MM.1S (cell line): Measurements from ENCODE around the gene PRMT2.

Source experiments
- EZH2 ChIP-seq: fragments of 300-600 bp; sonication (generic); optimal IDR thresholded peaks from 2 replicates; pipeline ENCODE3; 2017; ENCODE audit warnings: low read depth, mild to moderate bottlenecking, antibody characterized with exemption, low read length, mixed read lengths
- TF ChIP-seq, protein P1 (sequence below): fragments of 300-600 bp; sonication (generic); IDR thresholded peaks from 2 replicates; pipeline ENCODE4 v1.5.1; 2016; ENCODE audit warnings: antibody characterized with exemption, low read length, mixed read lengths

DNA sequence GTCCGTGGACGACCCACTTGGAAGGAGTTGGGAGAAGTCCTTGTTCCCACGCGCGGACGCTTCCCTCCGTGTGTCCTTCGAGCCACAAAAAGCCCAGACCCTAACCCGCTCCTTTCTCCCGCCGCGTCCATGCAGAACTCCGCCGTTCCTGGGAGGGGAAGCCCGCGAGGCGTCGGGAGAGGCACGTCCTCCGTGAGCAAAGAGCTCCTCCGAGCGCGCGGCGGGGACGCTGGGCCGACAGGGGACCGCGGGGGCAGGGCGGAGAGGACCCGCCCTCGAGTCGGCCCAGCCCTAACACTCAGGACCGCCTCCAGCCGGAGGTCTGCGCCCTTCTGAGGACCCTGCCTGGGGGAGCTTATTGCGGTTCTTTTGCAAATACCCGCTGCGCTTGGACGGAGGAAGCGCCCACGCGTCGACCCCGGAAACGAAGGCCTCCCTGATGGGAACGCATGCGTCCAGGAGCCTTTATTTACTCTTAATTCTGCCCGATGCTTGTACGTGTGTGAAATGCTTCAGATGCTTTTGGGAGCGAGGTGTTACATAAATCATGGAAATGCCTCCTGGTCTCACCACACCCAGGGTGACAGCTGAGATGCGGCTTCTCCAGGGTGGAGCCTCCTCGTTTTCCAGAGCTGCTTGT is 32.4 kb downstream of the PRMT2 start:
- TF ChIP-seq, protein P1, sequence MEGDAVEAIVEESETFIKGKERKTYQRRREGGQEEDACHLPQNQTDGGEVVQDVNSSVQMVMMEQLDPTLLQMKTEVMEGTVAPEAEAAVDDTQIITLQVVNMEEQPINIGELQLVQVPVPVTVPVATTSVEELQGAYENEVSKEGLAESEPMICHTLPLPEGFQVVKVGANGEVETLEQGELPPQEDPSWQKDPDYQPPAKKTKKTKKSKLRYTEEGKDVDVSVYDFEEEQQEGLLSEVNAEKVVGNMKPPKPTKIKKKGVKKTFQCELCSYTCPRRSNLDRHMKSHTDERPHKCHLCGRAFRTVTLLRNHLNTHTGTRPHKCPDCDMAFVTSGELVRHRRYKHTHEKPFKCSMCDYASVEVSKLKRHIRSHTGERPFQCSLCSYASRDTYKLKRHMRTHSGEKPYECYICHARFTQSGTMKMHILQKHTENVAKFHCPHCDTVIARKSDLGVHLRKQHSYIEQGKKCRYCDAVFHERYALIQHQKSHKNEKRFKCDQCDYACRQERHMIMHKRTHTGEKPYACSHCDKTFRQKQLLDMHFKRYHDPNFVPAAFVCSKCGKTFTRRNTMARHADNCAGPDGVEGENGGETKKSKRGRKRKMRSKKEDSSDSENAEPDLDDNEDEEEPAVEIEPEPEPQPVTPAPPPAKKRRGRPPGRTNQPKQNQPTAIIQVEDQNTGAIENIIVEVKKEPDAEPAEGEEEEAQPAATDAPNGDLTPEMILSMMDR = no peak
- TF ChIP-seq EZH2 = no peak
